ENCODE results near the gene NCLN.

DNA sequence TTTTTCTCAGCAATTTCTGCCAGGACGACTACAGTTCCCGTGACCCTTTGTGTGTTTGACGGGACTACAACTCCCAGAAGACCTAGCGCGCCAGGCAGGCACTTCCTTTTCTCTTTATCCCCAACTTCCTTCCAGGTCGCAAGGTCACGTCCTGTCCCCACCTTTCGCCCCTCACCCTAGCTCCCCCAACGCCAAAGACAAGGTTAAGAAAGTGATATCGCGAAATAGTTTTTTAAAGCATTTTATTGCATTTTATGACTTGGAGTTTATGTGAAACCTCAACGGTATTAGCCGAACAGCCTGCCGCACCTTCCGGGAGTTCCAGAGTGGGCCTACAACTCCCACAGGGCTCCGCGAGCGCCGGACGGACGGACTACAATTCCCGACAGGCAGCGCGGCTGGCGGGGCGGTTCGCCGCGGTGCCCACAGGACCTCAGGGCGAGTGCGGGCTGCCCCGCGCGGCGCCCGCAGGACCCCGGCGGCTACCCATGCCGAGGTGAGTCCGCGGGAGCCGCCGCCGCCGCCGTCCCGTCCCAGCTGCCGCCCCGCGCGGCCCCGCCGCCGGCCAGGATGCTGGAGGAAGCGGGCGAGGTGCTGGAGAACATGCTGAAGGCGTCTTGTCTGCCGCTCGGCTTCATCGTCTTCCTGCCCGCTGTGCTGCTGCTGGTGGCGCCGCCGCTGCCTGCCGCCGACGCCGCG, at the start of gene NCLN:
- TF ChIP-seq TAF1 (IDR thresholded peaks at IDR 0.05; ENCODE audit: low read depth, low read length): peak; percentile 65; the same call in 1 of the 2 replicates
- no peak; the same call in 1 of the 2 replicates for TF ChIP-seq POLR2AphosphoS5 (IDR thresholded peaks at IDR 0.05; ENCODE audit: low read depth, low read length)
- TF ChIP-seq POU2F2 (IDR thresholded peaks at IDR 0.05; ENCODE audit: low read depth, low read length): 0 out of 2 replicates have a peak, but pooled peaks have one; percentile 29
